Tracheal epithelial cell (primary cell): ENCODE data around the gene RAC3. TPM values are rescaled to one million over a fixed set of nuclear protein-coding genes. Genes with fewer than 3 reads are reported as not detected.

ENCODE experiments used
- total RNA-seq: library from RNA; depleted of rRNA; stranded (reverse); fragments of >200 nt; gene quantifications from 2 replicates; pipeline ENCODE4 v1.2.1, GENCODE V29; 2014

Gene RAC3
- 14.3 and 40.7 TPM in 2 replicates for total RNA-seq

DNA sequence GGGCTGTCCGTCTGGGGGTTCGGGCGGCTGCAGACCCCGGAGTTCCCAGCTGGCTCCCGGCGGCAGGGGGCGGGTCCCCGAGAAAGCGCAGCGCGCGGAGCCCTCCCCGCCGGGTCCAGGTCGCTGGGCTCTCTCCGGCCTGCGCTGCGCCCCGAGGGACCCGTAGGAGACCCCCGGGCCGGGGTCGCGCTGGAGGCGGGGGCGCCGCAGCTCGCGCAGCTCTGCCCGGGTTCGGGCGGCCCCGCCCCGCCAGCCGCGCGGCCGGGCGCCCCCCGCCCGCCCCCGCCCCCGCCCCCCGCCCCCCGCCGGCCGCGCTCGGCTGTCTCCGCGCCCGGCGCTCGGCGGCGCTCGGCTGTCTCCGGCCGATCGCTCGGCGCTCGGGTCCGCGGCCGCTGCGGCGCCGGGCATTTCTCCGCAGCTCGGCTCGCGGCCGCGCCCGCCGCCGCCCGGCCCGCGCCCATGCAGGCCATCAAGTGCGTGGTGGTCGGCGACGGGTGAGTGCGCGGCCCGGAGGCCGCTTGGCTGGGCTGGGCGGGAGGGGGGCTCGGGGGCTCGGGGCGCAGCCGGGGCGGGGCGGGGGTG is at the start of gene RAC3:
Gene RAC3 (plus strand): TSS at position 376 of the 582 bp plus-strand sequence. CDS start 84 bp downstream, at position 460.

DNA sequence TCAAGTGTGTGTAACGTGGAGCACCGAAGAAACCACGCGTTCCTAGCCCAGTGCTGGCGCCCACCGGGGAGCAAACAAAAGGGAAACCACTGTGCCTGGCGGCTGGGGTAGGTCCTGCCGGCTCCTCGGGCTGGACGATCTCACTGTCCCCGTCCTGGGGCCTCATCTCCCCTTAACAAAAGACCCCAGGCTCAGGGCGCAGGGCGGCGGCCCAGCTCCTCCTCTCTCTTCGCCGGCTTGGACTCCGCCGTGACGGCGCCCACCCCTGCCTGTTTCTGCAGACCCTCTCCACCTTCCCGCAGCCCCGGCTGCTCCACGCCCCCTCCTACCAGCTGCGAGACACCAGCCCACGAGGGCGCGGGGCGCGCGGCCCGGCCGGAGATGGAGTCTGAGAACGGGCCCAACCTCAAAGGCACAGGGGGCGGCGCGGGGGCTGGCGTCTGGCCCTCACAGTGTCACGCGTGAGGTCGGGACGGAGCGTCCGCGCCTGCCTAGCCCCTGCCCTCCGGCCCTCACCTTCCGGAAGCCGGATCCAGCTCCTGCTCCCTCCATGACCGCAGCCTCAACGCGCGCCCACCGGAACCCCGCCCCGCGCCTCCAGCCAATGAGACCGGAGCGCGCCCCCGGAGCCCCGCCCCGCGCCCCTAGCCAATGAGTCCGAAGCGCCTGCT is 9.0 kb upstream of the RAC3 start, which contains the start of gene CENPX:
Gene CENPX (minus strand): TSS at position 569 of the 671 bp plus-strand sequence. CDS start 17 bp downstream, at position 552.

DNA sequence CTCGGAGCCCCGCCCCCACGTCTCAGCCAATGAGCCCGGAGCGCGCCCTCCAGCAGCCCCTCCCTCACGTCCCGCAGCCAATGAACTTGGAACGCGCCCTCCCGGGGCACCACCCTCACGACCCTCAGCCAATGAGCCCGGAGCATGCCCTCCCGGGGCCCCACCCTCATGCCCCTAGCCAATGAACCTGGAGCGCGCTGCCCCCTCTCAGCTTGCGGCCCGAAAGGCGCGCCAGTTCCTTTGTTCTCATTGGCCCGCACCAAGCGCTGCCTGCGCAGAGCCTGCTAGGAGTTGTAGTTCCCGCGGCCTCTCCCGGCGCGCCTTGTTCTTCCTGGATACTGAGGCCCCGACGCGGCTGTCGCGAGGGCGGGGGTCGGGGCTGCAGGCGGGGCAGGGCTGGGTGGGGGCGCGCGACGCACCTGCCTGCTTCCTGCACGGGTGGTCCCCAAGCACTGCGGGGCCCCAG is 8.5 kb upstream of the RAC3 start, which contains the start of gene LRRC45:
Gene LRRC45 (plus strand): TSS at position 325 of the 466 bp plus-strand sequence. CDS start 339 bp downstream, outside the sequence.

DNA sequence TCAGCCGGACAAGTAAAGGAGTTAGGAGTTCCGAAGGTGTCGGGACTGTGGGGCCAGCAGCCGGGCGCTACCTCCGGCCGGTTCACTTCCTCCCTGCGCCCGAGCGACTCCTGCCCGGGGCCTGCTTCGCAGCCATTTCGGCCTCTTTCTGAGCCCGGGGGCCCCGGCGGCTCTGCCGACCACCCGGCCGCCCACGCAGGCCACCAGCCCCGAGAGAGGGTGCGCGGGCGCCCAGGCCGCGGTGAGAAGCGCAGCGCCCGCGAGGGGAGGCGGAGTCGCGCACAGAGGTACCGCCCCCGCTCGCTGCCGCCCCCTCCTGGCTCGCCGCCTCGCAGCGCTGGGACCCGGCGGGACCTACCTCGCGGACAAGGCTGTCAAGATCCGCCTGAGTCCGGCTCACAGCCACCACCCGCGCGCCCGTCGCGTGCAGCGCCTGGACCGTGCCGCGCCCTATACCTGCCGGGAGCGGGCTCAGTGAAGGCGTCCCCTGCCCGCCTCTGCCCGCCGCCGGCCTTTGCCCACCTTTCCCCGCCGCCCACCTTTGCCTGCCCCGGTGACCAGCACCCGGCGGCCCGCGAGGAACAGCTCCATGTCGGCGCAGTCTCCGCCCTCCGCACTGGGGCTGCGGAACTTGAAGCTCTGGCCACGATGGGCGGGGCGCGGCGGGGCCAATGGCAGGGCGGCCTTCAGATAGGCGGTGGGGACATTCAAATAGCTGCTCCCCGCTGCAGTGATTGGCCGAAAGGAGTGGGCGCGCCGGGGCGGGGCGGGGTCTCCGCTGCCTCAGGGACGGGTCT is 5.8 kb downstream of the RAC3 start, which contains the start of gene DCXR:
Gene DCXR (minus strand): TSS at position 606 of the 797 bp plus-strand sequence. CDS start 15 bp downstream, at position 591.

DNA sequence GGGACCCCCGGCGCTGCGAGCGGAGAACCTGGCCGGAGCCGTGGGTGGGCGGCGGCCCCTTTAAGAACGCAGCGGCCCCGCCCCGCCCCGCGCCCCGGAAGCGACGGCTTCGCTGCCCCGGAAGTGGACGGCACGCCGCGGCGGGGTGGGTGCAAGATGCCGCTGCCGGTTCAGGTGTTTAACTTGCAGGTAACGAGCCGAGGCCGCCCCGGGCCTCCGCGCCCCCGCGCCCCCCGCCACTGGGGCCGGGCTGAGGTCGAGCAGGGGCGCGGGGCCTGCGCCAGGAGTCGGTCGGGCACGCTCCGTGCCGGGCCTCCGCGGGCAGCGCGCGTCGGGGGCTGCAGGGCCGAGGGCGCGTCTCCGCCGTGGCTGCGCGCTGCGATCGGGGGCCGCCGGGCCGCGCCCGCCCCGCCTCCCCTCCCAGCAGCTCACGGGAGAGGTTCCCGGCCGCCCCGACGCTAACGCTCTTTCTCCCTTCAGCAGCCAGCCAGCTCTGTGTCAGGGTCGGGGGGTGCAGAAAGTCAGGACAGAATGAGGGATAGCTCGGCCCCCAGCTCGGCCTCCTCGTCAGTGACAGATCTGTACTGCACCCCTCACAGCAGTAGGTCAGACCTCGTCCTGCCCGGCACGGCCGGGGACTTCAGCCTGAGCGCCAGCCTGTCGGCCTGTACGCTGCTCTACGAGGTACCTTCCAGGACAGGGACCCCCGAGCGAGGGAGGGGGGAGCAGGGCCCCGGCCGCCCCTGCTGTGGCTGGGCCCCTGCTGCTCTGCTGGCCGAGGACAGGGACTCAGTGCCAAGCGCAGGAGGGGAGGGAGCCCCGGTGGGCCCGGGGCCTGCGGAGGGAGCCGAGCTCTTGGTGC is 20.5 kb downstream of the RAC3 start, which contains the start of the genes GPS1 and RFNG:
Gene GPS1 (plus strand): TSS at position 123 of the 862 bp plus-strand sequence. CDS start 34 bp downstream, at position 157.
Gene RFNG (minus strand): TSS at position 36 of the 862 bp plus-strand sequence. CDS start 45 bp downstream, outside the sequence.

DNA sequence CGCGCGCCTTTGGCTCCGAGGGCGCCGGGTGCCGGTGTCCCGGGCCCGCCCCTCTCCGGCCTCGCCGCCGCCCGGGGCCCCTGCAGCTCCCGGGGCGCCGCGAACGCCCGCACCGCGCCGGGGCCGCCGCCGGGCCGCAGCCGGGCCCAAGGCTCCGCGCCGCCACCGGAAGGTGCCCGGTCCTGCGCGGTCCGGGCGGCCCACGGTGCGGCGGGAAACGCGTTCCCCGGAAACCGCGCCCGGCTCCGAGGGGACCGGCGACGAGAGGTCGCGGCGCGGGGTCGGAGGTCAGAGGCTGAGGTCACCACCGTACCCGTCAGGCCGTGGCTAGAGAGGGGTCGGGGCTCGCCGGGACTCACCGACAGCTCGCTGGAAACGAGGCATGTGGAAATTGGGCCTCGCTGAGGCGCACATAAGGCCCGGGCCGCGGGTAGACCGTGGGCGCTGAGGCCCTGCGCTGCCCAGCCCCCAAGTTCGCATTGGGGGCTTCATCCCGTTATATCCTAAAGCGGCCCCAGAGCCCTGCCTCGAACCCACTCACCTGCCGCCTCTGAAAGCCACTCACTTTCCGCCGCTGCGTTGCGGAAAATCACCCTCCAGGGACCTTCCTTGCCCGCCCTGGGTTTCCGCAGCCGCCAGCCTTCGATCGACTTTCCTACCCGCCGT is 34.3 kb downstream of the RAC3 start, which contains the start of gene DUS1L:
Gene DUS1L (minus strand): TSS at position 167 of the 666 bp plus-strand sequence. CDS start 745 bp downstream, outside the sequence.

Other genes with a start within 250 kb of the RAC3 start
- not detected in 2 replicates for gene GCGR, start 227.5 kb upstream of the RAC3 start, total RNA-seq
- gene MCRIP1, start 198.4 kb upstream of the RAC3 start, total RNA-seq, result 31.5 and 63.1 TPM in 2 replicates
- not detected in 2 replicates for gene PPP1R27, start 196.6 kb upstream of the RAC3 start, total RNA-seq
- gene P4HB, start 171.1 kb upstream of the RAC3 start, total RNA-seq, result 624 and 855 TPM in 2 replicates
- 124 and 148 TPM in 2 replicates for gene ARHGDIA, start 160.3 kb upstream of the RAC3 start, total RNA-seq
- gene ALYREF, start 140.1 kb upstream of the RAC3 start, total RNA-seq, result 61.4 and 116 TPM in 2 replicates
- gene ANAPC11, start 140.0 kb upstream of the RAC3 start, total RNA-seq, result 130 and 132 TPM in 2 replicates
- 1.9 and 2.6 TPM in 2 replicates for gene NPB, start 129.4 kb upstream of the RAC3 start, total RNA-seq
- gene PCYT2, start 120.3 kb upstream of the RAC3 start, total RNA-seq, result 24.3 and 34.5 TPM in 2 replicates
- gene SIRT7, start 113.5 kb upstream of the RAC3 start, total RNA-seq, result 26.9 and 29.9 TPM in 2 replicates
- gene MAFG, start 103.9 kb upstream of the RAC3 start, total RNA-seq, result 16.9 and 22.2 TPM in 2 replicates
- gene PYCR1, start 94.4 kb upstream of the RAC3 start, total RNA-seq, result 126 and 176 TPM in 2 replicates
- not detected in 2 replicates for gene MYADML2, start 84.4 kb upstream of the RAC3 start, total RNA-seq
- gene NOTUM, start 70.5 kb upstream of the RAC3 start, total RNA-seq, result not detected in 2 replicates
- gene ASPSCR1, start 54.0 kb upstream of the RAC3 start, total RNA-seq, result 16.1 and 23.4 TPM in 2 replicates
- gene CENPX, start 8.8 kb upstream of the RAC3 start, total RNA-seq, result 28.2 and 45.0 TPM in 2 replicates
- gene LRRC45, start 8.4 kb upstream of the RAC3 start, total RNA-seq, result 12.3 and 13.9 TPM in 2 replicates
- 82.7 and 109 TPM in 2 replicates for gene DCXR, start 6.0 kb downstream of the RAC3 start, total RNA-seq
- 36.1 and 37.5 TPM in 2 replicates for gene RFNG, start 20.1 kb downstream of the RAC3 start, total RNA-seq
- 81.8 and 87.5 TPM in 2 replicates for gene GPS1, start 20.2 kb downstream of the RAC3 start, total RNA-seq
- 113 and 146 TPM in 2 replicates for gene DUS1L, start 34.1 kb downstream of the RAC3 start, total RNA-seq
- 96.9 and 142 TPM in 2 replicates for gene FASN, start 66.6 kb downstream of the RAC3 start, total RNA-seq
- gene CCDC57, start 181.2 kb downstream of the RAC3 start, total RNA-seq, result 10.6 and 13.9 TPM in 2 replicates
- gene SLC16A3, start 197.4 kb downstream of the RAC3 start, total RNA-seq, result 131 and 277 TPM in 2 replicates
- gene CSNK1D, start 242.0 kb downstream of the RAC3 start, total RNA-seq, result 32.6 and 44.1 TPM in 2 replicates